IMR-90 (cell line): ENCODE results near the gene NRF1. TPM values are rescaled to one million over a fixed set of nuclear protein-coding genes. Genes with fewer than 3 reads are reported as not detected.

Experiments used
- ATAC-seq: fragments of 200-7000 bp; cut with Tn5 transposase; 2 replicates; pipeline ENCODE4 v1.9.1; 2020; ENCODE audit warnings: low read depth, mild to moderate bottlenecking, moderate library complexity
- BruUV-seq: library from RNA; stranded (reverse); fragments of 400-500 nt; replicated peaks from 2 replicates; lab custom pipeline; 2021; lab: Mats Ljungman, UMichigan
- CTCF ChIA-PET: fragments of 300-600 bp; formaldehyde crosslinking; extraction: SDS; loops from one replicate; lab custom pipeline; 2021; ENCODE audit warnings: antibody characterized with exemption; lab: Yijun Ruan, JAX
- POLR2A ChIA-PET: fragments of 300-600 bp; sonication (Branson Sonifier 250); formaldehyde crosslinking; loops from one replicate; lab custom pipeline; 2022; ENCODE audit warnings: antibody characterized with exemption; ENCODE audit not compliant: unreplicated experiment; lab: Charles Lee
- DNase-seq: peaks from one replicate; pipeline ENCODE4 v3.0.0; 2013
- H2AFZ ChIP-seq: replicated peaks from 2 replicates; pipeline ENCODE3; 2013; ENCODE audit warnings: low read length, mild to moderate bottlenecking; ENCODE audit not compliant: poor library complexity
- H2AK5ac ChIP-seq: 2 replicates; pipeline ENCODE4 v1.6.1; 2013; ENCODE audit warnings: low read depth, low read length, inconsistent platforms
- H2AK9ac ChIP-seq: replicated peaks from 2 replicates; pipeline ENCODE3; 2013; ENCODE audit warnings: mild to moderate bottlenecking, low read depth, low read length, moderate library complexity; ENCODE audit not compliant: poor library complexity
- H2BK120ac ChIP-seq: 2 replicates; pipeline ENCODE4 v1.6.1; 2013; ENCODE audit warnings: low read depth, low read length, inconsistent platforms
- H2BK15ac ChIP-seq: 3 replicates; pipeline ENCODE4 v1.6.1; 2013; ENCODE audit warnings: low read depth, low read length, inconsistent platforms
- H2BK20ac ChIP-seq: 2 replicates; pipeline ENCODE4 v1.6.1; 2013; ENCODE audit warnings: low read depth, mild to moderate bottlenecking, inconsistent platforms, low read length, moderate library complexity
- H2BK5ac ChIP-seq: 2 replicates; pipeline ENCODE4 v1.6.1; 2013; ENCODE audit warnings: mild to moderate bottlenecking, low read depth, low read length, inconsistent platforms; ENCODE audit not compliant: poor library complexity, severe bottlenecking
- H3K14ac ChIP-seq: replicated peaks from 2 replicates; pipeline ENCODE4 v1.6.1; 2013; ENCODE audit warnings: low read depth, low read length, inconsistent platforms
- H3K18ac ChIP-seq: 2 replicates; pipeline ENCODE4 v1.6.1; 2013; ENCODE audit warnings: low read depth, low read length, control low read depth
- H3K23ac ChIP-seq: 2 replicates; pipeline ENCODE4 v1.6.1; 2013; ENCODE audit warnings: low read depth, low read length, inconsistent platforms
- H3K27ac ChIP-seq: 2 replicates; pipeline ENCODE4 v1.5.1; 2013; ENCODE audit warnings: mild to moderate bottlenecking, control low read depth, low read length; ENCODE audit not compliant: insufficient read depth
- H3K27me3 ChIP-seq: 2 replicates; pipeline ENCODE4 v1.6.1; 2013; ENCODE audit warnings: low read length; ENCODE audit not compliant: control insufficient read depth, insufficient read depth
- H3K36me3 ChIP-seq: 2 replicates; pipeline ENCODE4 v1.6.1; 2013; ENCODE audit warnings: low read length, mixed read lengths; ENCODE audit not compliant: control insufficient read depth, insufficient read depth
- H3K4ac ChIP-seq: 2 replicates; pipeline ENCODE4 v1.6.1; 2013; ENCODE audit warnings: low read depth, low read length, inconsistent platforms
- H3K4me1 ChIP-seq: 2 replicates; pipeline ENCODE4 v1.6.1; 2013; ENCODE audit warnings: low read length, mixed read lengths; ENCODE audit not compliant: control insufficient read depth, insufficient read depth
- H3K4me2 ChIP-seq: 2 replicates; pipeline ENCODE4 v1.6.1; 2013; ENCODE audit warnings: low read depth, mild to moderate bottlenecking, control low read depth, low read length, moderate library complexity
- H3K4me3 ChIP-seq: 2 replicates; pipeline ENCODE4 v1.5.1; 2013; ENCODE audit warnings: low read depth, mild to moderate bottlenecking, control low read depth, low read length, moderate library complexity; ENCODE audit not compliant: insufficient read depth
- H3K56ac ChIP-seq: 2 replicates; pipeline ENCODE4 v1.6.1; 2013; ENCODE audit warnings: low read length, inconsistent platforms; ENCODE audit not compliant: insufficient read depth; ENCODE audit errors: extremely low read depth
- H3K79me1 ChIP-seq, 2 experiments: 2 replicates each; pipeline ENCODE4 v1.6.1; 2013; ENCODE audit warnings: low read length in 2 of 2, inconsistent platforms in 1 of 2, low read depth in 1 of 2
- H3K9ac ChIP-seq: 2 replicates; pipeline ENCODE4 v1.6.1; 2013; ENCODE audit warnings: low read depth, low read length, control low read depth
- H3K9me1 ChIP-seq: 2 replicates; pipeline ENCODE4 v1.6.1; 2013; ENCODE audit warnings: low read length, inconsistent platforms; ENCODE audit not compliant: insufficient read depth
- H3K9me3 ChIP-seq: 2 replicates; pipeline ENCODE4 v1.6.1; 2013; ENCODE audit warnings: low read length; ENCODE audit not compliant: control insufficient read depth, insufficient read depth
- H4K20me1 ChIP-seq: 2 replicates; pipeline ENCODE4 v1.6.1; 2013; ENCODE audit warnings: low read length, inconsistent platforms; ENCODE audit not compliant: insufficient read depth
- H4K5ac ChIP-seq: 2 replicates; pipeline ENCODE4 v1.6.1; 2013; ENCODE audit warnings: mild to moderate bottlenecking, low read depth, low read length, control low read depth
- H4K8ac ChIP-seq, 2 experiments: 2 replicates each; pipeline ENCODE4 v1.6.1; 2013; ENCODE audit warnings: low read depth in 2 of 2, low read length in 2 of 2, control low read depth in 1 of 2, inconsistent platforms in 1 of 2
- H4K91ac ChIP-seq: 2 replicates; pipeline ENCODE4 v1.6.1; 2013; ENCODE audit warnings: low read depth, low read length, inconsistent platforms; ENCODE audit not compliant: insufficient read depth
- BHLHE40 ChIP-seq: fragments of 150-350 bp; IDR thresholded peaks from 2 replicates; pipeline ENCODE4 v1.6.1; 2016; ENCODE audit warnings: mild to moderate bottlenecking, low read depth, low read length
- CEBPB ChIP-seq: IDR thresholded peaks from 2 replicates; pipeline ENCODE4 v1.6.1; 2012; ENCODE audit warnings: low read depth, low read length, improper control_type of control experiment
- CHD1 ChIP-seq: IDR thresholded peaks from 2 replicates; pipeline ENCODE4 v1.6.1; 2012; ENCODE audit warnings: low read depth, low read length, improper control_type of control experiment
- FOS ChIP-seq: fragments of 150-350 bp; IDR thresholded peaks from 2 replicates; pipeline ENCODE4 v1.6.1; 2016; ENCODE audit warnings: low read depth, low read length
- MAZ ChIP-seq: IDR thresholded peaks from 2 replicates; pipeline ENCODE4 v1.6.1; 2012; ENCODE audit warnings: low read depth, mild to moderate bottlenecking, low read length, improper control_type of control experiment, moderate library complexity, borderline replicate concordance
- MXI1 ChIP-seq: IDR thresholded peaks from 2 replicates; pipeline ENCODE4 v1.6.1; 2012; ENCODE audit warnings: low read depth, mild to moderate bottlenecking, low read length, moderate library complexity, borderline replicate concordance
- NFE2L2 ChIP-seq: fragments of 150-350 bp; IDR thresholded peaks from 2 replicates; pipeline ENCODE4 v1.6.1; 2016; ENCODE audit warnings: low read depth, mild to moderate bottlenecking, low read length
- POLR2A ChIP-seq: IDR thresholded peaks from 2 replicates; pipeline ENCODE4 v1.6.1; 2012; ENCODE audit warnings: mild to moderate bottlenecking, low read depth, low read length
- RAD21 ChIP-seq: IDR thresholded peaks from 2 replicates; pipeline ENCODE4 v1.6.1; 2012; ENCODE audit warnings: low read length, improper control_type of control experiment
- RCOR1 ChIP-seq: IDR thresholded peaks from 2 replicates; pipeline ENCODE4 v1.6.1; 2012; ENCODE audit warnings: mild to moderate bottlenecking, low read length, improper control_type of control experiment; ENCODE audit not compliant: insufficient replicate concordance
- RFX5 ChIP-seq: IDR thresholded peaks from 2 replicates; pipeline ENCODE4 v1.8.0; 2012; ENCODE audit warnings: low read depth, mild to moderate bottlenecking, low read length, moderate library complexity
- SMC3 ChIP-seq: fragments of 150-350 bp; IDR thresholded peaks from 2 replicates; pipeline ENCODE4 v1.6.1; 2016; ENCODE audit warnings: low read depth, mild to moderate bottlenecking, antibody characterized with exemption, low read length, moderate library complexity
- USF2 ChIP-seq: fragments of 150-350 bp; IDR thresholded peaks from 2 replicates; pipeline ENCODE4 v1.6.1; 2017; ENCODE audit warnings: mild to moderate bottlenecking, antibody characterized with exemption, low read length, low read depth
- WGBS, 2 experiments: methylation state at CpG; one replicate each; pipeline versions ENCODE4 v1.1.5 to v1.1.7; 2013; ENCODE audit warnings: missing lambda C conversion rate in 2 of 2; ENCODE audit not compliant: insufficient read length in 1 of 2; ENCODE audit errors: extremely low coverage in 2 of 2; 5-methylcytosine and 5-hydroxymethylcytosine counted together
- dilution Hi-C: fragments of 300-500 bp; cut with HindIII; formaldehyde crosslinking; loops from one replicate; pipeline ENCODE4 v1.14.3; 2018; ENCODE audit warnings: low sequenced_read_pairs; ENCODE audit not compliant: unreplicated experiment
- in situ Hi-C: fragments of 300-500 bp; cut with MboI; formaldehyde crosslinking; loops from 3 replicates; pipeline ENCODE4 v1.14.3; 2019; ENCODE audit warnings: low sequenced_read_pairs, inconsistent platforms, mixed read lengths
- intact Hi-C: fragments of 100-400 bp; cut with micrococcal nuclease; formaldehyde crosslinking; loops from 2 replicates; pipeline ENCODE4 v1.10.0; 2022
- polyA plus RNA-seq, 3 experiments: library from polyadenylated mRNA; depleted of rRNA; stranded (reverse); fragments of >200 nt; gene quantifications; 2 replicates each; pipeline ENCODE4 v1.2.3, GENCODE V29; 2012; ENCODE audit warnings: low replicate concordance in 1 of 3
- total RNA-seq: library from RNA; depleted of rRNA; stranded (reverse); fragments of >200 nt; gene quantifications from 2 replicates; pipeline ENCODE4 v1.2.3, GENCODE V29; 2012
- TF ChIP-seq, protein P1 (sequence below): conservative IDR thresholded peaks from 2 replicates; pipeline ENCODE4 v1.5.1; 2012; ENCODE audit warnings: mild to moderate bottlenecking, low read depth, low read length, improper control_type of control experiment
- TF ChIP-seq, protein P2 (sequence below): fragments of 150-350 bp; IDR thresholded peaks from 2 replicates; pipeline ENCODE4 v1.6.1; 2016; ENCODE audit warnings: low read depth, mild to moderate bottlenecking, low read length, moderate library complexity, borderline replicate concordance

The NRF1 gene
- total and polyA plus RNA-seq, 2 of the 4 experiments (the other 2 are of a cell fraction) = 11.4 to 15.8 TPM

DNA sequence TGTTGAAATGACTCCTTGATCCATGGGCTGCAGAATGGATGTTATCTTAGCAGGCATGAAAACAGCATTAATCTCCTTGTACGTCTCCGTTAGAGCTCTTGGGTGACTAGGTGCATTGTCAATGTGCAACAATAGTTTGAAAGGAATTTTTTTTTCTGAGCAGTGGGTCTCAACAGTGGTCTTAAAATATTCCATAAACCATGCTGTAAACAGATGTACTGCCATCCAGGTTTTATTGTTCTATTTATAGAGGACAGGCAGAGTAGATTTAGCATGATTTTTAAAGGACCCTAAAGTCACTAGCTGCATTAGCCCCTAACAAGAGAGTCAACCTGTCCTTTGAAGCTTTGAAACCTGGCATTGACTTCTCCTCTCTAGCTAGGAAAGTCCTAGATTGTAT, 64.0 kb downstream of the NRF1 start:
- intact Hi-C loops (no loop called here), dilution Hi-C loops (no loop called here), in situ Hi-C loops (no loop called here)
- Histone ChIP-seq H3K23ac (no peak overlapping the region), H3K4ac (no peak overlapping the region), H4K91ac (no peak overlapping the region), H3K4me3 (no peak overlapping the region), H3K36me3 (peaks cover 12% of the 10 kb centered on the region), H2AK9ac (no peak overlapping the region), H3K27me3 (no peaks in the 10 kb centered on the region), H4K5ac (no peak overlapping the region), H2AFZ (no peak overlapping the region), H3K9me3 (peaks cover 7% of the 10 kb centered on the region), H3K79me1 (peaks cover 0 to 5% of the 10 kb centered on the region in 2 experiments; a peak in 1 of 4 replicates), H3K18ac (no peak overlapping the region), H3K27ac (no peak overlapping the region), H4K8ac (no peak overlapping the region), H3K9me1 (peaks cover 3% of the 10 kb centered on the region; the same call in 1 of the 2 replicates), H2BK5ac (no peak overlapping the region), H2AK5ac (no peak overlapping the region), H2BK120ac (no peak overlapping the region), H3K14ac (no peak overlapping the region), H3K4me2 (no peak overlapping the region), H3K56ac (no peak overlapping the region), H3K4me1 (no peaks in the 10 kb centered on the region), H2BK20ac (no peak overlapping the region), H2BK15ac (no peak overlapping the region), H4K20me1 (no peaks in the 10 kb centered on the region), H3K9ac (no peak overlapping the region)
- no peak for DNase-seq
- ChIA-PET CTCF (interaction anchor here (0.9 kb wide), 1 partner anchor 29 kb away, joined by 3 read pairs; no protein-coding TSS in a partner anchor), POLR2A (no interaction called here)
- no TSS peak for BruUV-seq
- no peak for ATAC-seq
- no peak for TF ChIP-seq MAZ
- no peak for TF ChIP-seq POLR2A
- no peak for TF ChIP-seq RAD21
- TF ChIP-seq USF2 = no peak
- TF ChIP-seq RFX5 = no peak
- TF ChIP-seq CEBPB = no peak
- no peak for TF ChIP-seq FOS
- TF ChIP-seq, protein P1, sequence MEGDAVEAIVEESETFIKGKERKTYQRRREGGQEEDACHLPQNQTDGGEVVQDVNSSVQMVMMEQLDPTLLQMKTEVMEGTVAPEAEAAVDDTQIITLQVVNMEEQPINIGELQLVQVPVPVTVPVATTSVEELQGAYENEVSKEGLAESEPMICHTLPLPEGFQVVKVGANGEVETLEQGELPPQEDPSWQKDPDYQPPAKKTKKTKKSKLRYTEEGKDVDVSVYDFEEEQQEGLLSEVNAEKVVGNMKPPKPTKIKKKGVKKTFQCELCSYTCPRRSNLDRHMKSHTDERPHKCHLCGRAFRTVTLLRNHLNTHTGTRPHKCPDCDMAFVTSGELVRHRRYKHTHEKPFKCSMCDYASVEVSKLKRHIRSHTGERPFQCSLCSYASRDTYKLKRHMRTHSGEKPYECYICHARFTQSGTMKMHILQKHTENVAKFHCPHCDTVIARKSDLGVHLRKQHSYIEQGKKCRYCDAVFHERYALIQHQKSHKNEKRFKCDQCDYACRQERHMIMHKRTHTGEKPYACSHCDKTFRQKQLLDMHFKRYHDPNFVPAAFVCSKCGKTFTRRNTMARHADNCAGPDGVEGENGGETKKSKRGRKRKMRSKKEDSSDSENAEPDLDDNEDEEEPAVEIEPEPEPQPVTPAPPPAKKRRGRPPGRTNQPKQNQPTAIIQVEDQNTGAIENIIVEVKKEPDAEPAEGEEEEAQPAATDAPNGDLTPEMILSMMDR = no peak
- no peak for TF ChIP-seq RCOR1
- TF ChIP-seq, protein P2, sequence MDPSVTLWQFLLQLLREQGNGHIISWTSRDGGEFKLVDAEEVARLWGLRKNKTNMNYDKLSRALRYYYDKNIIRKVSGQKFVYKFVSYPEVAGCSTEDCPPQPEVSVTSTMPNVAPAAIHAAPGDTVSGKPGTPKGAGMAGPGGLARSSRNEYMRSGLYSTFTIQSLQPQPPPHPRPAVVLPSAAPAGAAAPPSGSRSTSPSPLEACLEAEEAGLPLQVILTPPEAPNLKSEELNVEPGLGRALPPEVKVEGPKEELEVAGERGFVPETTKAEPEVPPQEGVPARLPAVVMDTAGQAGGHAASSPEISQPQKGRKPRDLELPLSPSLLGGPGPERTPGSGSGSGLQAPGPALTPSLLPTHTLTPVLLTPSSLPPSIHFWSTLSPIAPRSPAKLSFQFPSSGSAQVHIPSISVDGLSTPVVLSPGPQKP = no peak
- no peak for TF ChIP-seq CHD1
- TF ChIP-seq BHLHE40 = no peak
- TF ChIP-seq SMC3 = no peak
- TF ChIP-seq NFE2L2 = no peak
- TF ChIP-seq MXI1 = no peak
- whole genome bisulfite sequencing, 2 experiments = no CpG with 5 or more reads among the region's 2 CpGs
